Measurements from ENCODE around the gene CNPY1.

CNPY1 gene

DNA sequence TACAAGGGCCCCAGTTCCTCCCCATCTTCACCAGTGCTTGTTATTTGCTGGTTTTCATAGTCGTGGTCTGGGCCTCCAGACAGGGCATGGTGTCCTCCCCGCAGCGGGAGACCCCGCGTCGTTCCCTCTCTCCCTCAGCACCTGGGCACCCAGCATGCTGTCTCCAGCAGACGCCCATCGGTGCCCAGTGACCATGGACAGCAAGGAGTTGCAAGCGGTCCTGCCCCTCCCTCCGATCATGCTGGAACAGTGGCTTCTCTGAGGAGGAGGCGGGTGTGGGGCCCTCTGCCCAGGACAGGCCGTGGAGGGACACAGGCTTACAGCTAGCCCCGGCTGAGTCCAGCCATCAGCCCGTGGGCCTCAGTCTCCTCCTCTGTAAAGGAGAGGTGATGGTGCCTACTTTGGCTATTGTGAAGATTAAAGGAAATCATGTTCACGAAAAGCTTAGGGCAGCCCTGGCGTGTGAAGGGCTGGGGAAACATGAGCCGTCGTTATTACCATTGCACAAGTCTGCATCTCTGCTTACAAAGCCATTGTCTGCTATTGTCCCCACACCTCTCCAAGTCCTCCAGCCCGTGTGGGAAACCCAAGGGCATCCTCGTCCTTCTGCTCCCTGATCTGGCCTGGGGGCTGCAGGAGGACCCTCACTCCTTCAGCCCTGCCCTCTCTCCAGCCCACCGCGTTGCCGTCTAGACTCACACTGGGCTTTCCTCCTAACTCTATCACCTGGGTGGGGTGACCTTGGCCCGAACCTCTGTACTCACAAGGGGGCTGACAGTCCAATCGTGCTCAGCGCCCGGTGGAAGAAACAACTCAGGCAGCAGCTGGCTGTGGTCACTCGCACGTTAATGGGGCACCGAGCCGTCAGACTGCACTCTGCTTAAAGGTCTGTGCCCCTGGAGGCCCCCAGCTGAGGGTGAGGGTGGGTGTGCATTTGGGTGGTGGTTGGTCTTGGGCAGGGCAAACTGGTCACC is 58.6 kb downstream of the CNPY1 start:
- no peak for DNase-seq

DNA sequence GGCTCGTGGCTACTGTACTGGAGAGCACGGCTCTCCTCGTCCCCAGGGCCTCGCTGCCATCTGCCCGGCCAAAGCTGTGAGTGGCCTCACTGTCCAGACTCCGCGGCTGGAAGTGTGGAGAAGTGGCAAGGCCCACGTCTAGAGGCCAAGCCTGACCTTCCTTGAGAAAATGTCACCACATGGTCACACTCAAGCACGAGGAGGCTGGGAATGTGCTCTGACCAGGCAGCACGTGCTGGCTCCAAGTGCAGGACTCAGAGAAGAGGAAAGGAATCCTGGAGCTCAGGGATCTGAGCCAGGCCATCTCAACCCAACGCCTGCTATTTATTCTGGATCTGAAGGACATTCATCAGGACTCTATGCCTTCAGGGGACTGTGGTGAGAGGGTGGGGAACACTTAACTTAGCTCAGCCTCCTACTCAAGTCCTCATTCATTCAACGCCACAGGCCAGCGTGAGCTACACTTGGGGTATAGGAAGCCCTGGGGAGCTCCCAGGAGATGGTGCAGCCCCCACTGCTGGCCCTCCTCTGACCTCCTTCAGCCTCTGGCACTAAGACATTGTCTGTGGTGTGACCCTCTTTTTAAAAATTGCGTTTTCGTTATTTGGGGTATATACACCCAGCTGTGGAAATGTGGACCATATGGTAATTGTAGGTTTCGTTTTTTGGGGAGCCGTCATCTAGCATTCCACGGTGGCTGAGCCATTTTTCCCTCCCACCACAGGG is 59.4 kb downstream of the CNPY1 start:
- no peak for DNase-seq

- no peak for DNase-seq
Observed at GRCh38 chr7:155484483-155485399, 61.6 kb downstream of the CNPY1 start.

- DNase-seq = no peak
Observed at GRCh38 chr7:155483868-155484325, 62.5 kb downstream of the CNPY1 start.

DNA sequence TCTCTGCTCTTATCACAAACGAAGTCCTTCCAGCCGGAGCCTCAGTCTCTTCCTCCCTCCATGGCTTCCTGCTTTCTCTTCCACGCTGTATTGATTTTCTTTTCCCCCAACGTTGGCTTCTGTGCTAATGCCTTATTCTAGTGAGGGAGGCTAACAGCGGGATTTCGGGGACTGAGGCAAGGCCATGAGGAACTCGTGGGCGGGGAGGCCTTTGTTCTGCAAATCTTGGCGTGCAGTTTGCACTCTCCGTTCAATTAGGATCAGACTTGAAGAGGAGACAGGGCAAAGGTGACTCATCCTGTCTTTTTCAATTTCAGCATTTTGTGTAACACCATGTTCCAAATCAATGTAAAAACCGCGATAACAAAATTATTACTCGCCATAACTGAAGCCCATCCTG is 63.1 kb downstream of the CNPY1 start:
- DNase-seq = no peak

DNA sequence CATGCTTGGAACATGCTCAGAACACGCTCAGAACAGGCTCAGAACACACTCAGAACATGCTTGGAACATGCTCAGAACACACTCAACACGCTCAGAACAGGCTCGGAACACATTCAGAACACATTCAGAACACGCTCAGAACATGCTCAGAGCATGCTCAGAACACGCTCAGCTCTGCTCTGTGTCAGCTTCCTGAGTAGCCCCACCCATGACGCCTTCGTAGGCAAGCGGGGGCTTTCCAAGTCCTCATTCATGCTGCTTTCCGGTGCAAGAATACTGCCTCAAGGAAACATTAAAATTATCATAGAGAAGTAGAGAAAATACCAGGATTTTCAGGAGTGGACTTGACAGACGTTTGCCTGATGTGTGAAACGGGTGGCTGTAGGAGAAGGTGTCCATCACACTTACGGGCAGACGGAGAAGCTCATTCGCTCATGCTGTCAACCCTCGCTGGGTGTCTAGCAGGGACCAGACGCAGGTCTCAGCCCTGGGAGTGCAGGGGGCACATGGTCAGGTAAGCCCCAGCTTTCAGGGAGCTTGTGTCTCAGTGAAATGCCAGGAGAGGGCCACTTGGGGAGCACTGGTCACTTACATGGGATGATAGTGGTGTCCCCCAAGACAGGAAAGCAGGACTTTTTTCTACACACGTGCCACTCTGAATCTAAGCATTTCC is 63.7 kb downstream of the CNPY1 start:
- DNase-seq = no peak

DNA sequence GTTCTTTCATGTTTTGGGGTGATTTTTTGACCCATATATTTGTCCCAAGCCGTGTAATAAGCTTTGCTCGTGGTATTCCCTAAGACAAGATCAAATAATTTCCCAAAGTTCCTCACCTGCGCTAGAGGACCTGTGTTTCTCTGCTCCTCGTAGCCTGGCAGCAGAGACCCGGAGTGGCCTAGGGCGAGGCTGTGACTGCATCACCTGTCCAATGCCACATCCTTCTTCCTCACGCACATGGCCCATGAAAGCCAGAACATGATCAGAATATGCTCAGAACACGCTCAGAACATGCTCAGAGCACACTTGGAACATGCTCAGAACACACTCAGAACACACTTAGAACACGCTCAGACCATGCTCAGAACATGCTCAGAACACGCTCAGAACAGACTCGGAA is 64.6 kb downstream of the CNPY1 start:
- DNase-seq = no peak

GRCh38 chr7:155477476-155477875 is 68.9 kb downstream of the CNPY1 start:
- DNase-seq = no peak

- DNase-seq = no peak
Observed at GRCh38 chr7:155471718-155472117, 74.6 kb downstream of the CNPY1 start.

DNA sequence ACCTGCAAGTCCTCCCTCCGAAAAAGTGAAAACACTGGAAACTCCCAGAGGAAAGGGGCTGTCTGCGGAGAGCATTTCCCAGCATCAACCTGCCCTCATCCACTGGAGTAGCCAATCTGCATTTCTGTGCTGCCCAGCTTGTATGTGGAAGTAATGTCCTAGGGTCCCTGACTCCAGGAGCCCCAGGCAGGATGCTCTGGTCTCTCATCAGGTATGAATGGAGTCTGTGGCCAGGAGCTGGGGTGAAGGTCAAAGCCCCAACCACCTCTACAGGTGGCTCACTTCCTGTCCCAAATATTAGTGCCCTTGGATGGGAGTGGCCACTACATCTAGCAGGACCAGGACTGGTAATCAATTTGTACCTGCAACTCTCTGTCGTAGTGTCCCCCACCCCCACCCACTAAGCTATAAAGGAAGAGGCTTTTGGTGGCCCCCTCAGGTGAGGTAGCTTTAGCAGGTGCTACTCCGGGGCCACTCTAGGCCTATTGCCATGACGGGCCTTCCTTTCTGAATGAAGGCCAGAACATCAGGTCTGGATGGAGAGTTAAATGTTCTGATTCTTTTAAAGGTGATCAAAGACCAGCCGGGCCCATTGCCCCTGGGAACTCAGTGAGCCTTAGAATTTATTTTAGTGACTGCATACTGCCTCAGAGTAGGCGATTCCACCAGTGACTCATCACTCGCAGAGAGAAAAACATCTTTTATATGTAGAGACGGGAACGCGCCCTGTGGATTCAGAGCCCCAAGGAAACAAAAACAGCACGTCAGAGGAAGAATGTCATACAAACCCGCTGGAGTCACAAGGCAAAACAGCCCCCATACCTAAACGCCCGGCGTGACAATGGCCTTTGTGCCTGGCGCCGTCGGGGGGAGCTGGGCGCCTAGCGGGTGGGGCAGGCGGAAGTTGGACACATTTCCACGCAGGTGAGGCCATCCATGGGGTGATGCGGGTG is 75.4 kb downstream of the CNPY1 start:
- DNase-seq = no peak

DNA sequence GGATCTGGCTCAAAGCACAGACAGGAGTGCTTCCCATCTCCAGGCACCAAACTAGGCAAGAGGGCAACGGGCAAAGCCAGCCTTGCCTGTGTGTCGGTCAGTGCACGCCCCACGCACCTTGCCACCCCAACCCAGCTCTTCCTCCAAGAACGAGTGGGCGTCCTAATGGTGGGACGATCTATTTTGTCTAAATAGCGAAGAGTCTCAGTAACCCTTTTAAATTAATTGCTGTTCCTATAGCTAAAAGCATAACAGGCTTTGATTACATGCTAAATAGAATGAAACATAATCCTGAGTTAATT is 76.2 kb downstream of the CNPY1 start:
- no peak for DNase-seq

- DNase-seq = no peak
Observed at GRCh38 chr7:155469311-155470185, 76.8 kb downstream of the CNPY1 start.

DNA sequence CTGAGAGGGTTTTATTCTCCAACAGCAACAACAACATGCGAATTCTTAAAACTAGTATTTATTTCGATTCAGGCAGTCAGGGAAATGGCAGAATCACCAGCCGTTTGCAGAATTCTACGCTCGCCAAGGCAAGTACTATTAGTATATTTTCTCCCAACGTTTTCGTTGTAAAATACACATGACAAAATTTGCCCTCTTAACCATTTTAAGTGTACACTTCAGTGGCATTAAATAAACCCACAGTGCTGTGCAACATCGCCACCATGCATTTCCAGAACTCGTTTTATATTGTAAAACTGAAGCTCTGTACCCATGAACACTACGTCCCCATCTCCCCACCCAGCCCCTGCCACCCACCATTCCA is 77.6 kb downstream of the CNPY1 start:
- DNase-seq = no peak

- DNase-seq = no peak
Observed at GRCh38 chr7:155467846-155468784, 78.2 kb downstream of the CNPY1 start.

DNA sequence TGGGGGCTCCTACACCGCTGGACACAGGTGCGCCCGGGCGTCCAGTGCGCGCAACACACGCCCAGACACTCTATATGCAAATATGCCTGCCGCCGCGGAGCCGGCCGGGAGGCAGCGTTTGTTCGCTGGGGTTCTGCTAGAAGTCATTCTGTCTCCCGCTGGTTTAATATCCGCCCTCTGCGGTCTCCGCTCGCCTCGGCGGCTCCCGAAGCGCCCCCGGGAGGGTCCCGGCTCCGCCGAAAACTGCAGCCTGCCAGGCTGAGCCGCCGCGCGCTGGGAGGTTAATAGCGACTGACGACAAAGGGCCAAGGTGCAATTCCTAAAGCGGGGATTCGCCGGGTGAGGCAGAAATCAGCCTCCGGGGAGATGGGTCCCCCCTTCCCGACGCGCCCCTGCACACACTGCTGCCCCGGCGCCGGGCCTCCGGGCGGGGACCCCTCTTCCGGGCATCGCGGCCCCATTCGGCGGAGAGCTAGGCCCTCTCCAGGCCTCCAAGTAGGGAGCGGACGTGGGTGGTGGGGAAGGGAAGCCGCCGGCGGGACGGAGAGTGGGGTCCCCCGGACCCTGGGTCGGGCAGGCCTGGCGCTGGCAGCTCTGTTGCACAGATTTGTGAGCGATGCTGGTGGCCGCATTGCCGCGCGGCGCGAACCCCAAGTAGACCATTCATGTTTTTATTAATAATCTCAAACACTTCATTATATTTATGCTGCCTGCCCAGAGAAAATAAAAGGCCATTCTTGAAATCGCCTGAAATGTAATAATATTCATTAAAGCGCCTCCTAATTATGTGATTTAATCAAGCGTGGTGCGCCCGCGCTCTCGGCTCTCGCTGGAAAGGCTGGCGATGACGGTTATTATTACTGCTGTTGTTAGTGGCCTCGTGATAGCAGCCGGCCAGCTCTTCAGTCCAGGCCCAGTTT is 79.3 kb downstream of the CNPY1 start:
- no peak for DNase-seq

- DNase-seq = no peak
Observed at GRCh38 chr7:155466142-155466813, 80.1 kb downstream of the CNPY1 start.

DNA sequence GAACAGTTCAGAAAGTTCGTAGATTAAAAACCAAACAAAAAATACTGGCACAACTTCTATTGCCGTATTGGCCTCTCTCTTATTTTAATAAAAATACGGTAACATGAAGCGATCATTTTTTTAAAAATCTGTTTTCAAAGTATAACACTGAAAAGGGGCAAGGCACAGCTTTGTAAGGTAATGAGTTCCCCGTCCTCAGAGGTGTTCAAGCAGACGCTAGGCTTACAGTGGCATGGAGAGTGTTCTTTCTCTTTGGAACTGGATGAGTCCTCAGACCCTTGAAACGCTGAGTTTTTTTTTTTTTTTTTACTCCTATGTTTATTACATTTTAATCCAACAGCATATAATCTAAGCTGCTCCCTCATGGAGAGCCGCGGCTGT is 80.6 kb downstream of the CNPY1 start:
- no peak for DNase-seq

All from CD4-positive, alpha-beta T cell treated with Interleukin-10 for 1 hour (primary cell).